ENCODE results near the gene MAG. TPM values are rescaled to one million over a fixed set of nuclear protein-coding genes. Genes with fewer than 3 reads are reported as not detected.

Gene MAG
- total and polyA plus RNA-seq, 2 of the 8 experiments (the other 6 are each of a cell fraction or from before 2014, with no cell fraction given): 0.20 to 1.3 TPM

GRCh38 chr19:35264268-35265125 is 27.5 kb upstream of the MAG start:
- H3K79me2 ChIP-seq (ENCODE audit: control insufficient read depth in 1 of 2, insufficient read depth in 2 of 2, low read length in 2 of 2): peaks cover 0 to 3% of the 10 kb centered on the region in 2 experiments; a peak in 1 of 4 replicates
- no peak overlapping the region for H2BK12ac ChIP-seq (ENCODE audit: low read depth, low read length)
- H3K56ac ChIP-seq (replicated peaks; ENCODE audit: insufficient read length, low read depth, low read length): no peak overlapping the region
- H3K9me3 ChIP-seq (ENCODE audit: insufficient read depth in 2 of 2, low read depth in 1 of 2, low read length in 1 of 2): peaks cover 0 to 2% of the 10 kb centered on the region in 2 experiments; a peak in 1 of 4 replicates
- H3K4ac ChIP-seq (replicated peaks; ENCODE audit: insufficient read length, low read depth, low read length): no peak overlapping the region
- FAIRE-seq (no peak), DNase-seq (ENCODE audit: low read depth in 1 of 2, low spot score in 2 of 2) (no peak)
- no peak overlapping the region for H2AFZ ChIP-seq (ENCODE audit: low read length)
- no peak overlapping the region for H3K4me3 ChIP-seq (ENCODE audit: extremely low read depth in 1 of 4, insufficient read depth in 2 of 4, low read depth in 3 of 4, low read length in 4 of 4)
- no peak overlapping the region for H2BK5ac ChIP-seq (ENCODE audit: low read depth, low read length)
- no peak overlapping the region for H4K91ac ChIP-seq (replicated peaks; ENCODE audit: insufficient read length, low read length)
- 86% methylated on average over 7 of the region's 7 CpGs; no CpG with 5 or more reads in 1 of the 2 experiments for WGBS, 2 experiments (ENCODE audit: extremely low coverage in 1 of 2, insufficient coverage in 1 of 2, insufficient read length in 1 of 2, insufficient replicate concordance in 2 of 2, low coverage in 1 of 2, low lambda C conversion rate in 2 of 2, missing lambda C conversion rate in 1 of 2)
- ChIA-PET POLR2A (ENCODE audit: partially characterized antibody) (interaction anchor here (0.6 to 10.5 kb wide), 10 partner anchors 8 to 190 kb away, joined by 3 to 146 read pairs (median 4); partner anchors contain the start of genes HAMP and LSR), CTCF (ENCODE audit: partially characterized antibody) (interaction anchor here (0.6 to 2.7 kb wide), 8 partner anchors 8 to 230 kb away, joined by 3 to 12 read pairs (median 4); partner anchors contain the start of gene HAMP)
- H3K36me3 ChIP-seq (ENCODE audit: control insufficient read depth in 2 of 4, insufficient read depth in 4 of 4, low read length in 3 of 4): peaks cover 13 to 45% (median 24%) of the 10 kb centered on the region in 4 experiments
- H3K18ac ChIP-seq (ENCODE audit: extremely low read depth, low read length): no peak overlapping the region
- no peak overlapping the region for H3K14ac ChIP-seq (ENCODE audit: insufficient read length)
- peaks cover 5% of the 10 kb centered on the region for H3K79me1 ChIP-seq (ENCODE audit: low read depth, low read length)
- H4K5ac ChIP-seq (ENCODE audit: insufficient read length, low read depth, low read length): no peak overlapping the region
- no peak overlapping the region for H2BK120ac ChIP-seq (replicated peaks; ENCODE audit: low read depth, low read length)
- no peak overlapping the region for H3K27ac ChIP-seq (ENCODE audit: low read depth, low read length)
- H3K4me1 ChIP-seq (replicated peaks in 1 of 4; ENCODE audit: control insufficient read depth in 3 of 4, insufficient read depth in 4 of 4, low read length in 3 of 4): peaks cover 0 to 11% (median 5%) of the 10 kb centered on the region in 4 experiments; a peak in 5 of 7 replicates
- peaks cover 10 to 31% of the 10 kb centered on the region in 2 experiments for H4K20me1 ChIP-seq (replicated peaks in 1 of 2; ENCODE audit: control insufficient read depth in 1 of 2, insufficient read depth in 2 of 2, low read length in 2 of 2)
- H3K27me3 ChIP-seq (replicated peaks in 1 of 4; ENCODE audit: control insufficient read depth in 3 of 4, extremely low read depth in 1 of 4, insufficient read depth in 3 of 4, low read length in 3 of 4): no peaks in the 10 kb centered on the region
- H2AK5ac ChIP-seq (ENCODE audit: low read depth, low read length): no peak overlapping the region
- no peaks in the 10 kb centered on the region; the same call in 1 of the 2 replicates for H3K23me2 ChIP-seq (ENCODE audit: low read depth, low read length)
- H3K23ac ChIP-seq (ENCODE audit: insufficient read length): no peak overlapping the region
- H2BK20ac ChIP-seq (ENCODE audit: low read length): no peak overlapping the region
- H3K4me2 ChIP-seq (ENCODE audit: insufficient read depth in 1 of 2, low read depth in 2 of 2, low read length in 2 of 2): no peak overlapping the region
- H2BK15ac ChIP-seq (ENCODE audit: low read length): no peak overlapping the region
- TF ChIP-seq POLR2A (IDR thresholded peaks at IDR 0.05; ENCODE audit: control extremely low read depth in 1 of 2, low read depth in 2 of 2, low read length in 2 of 2): peak in 1 of 2 experiments; percentile 59; a peak in 2 of 3 replicates
- TF ChIP-seq, protein P1, sequence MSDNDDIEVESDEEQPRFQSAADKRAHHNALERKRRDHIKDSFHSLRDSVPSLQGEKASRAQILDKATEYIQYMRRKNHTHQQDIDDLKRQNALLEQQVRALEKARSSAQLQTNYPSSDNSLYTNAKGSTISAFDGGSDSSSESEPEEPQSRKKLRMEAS (IDR thresholded peaks at IDR 0.05): no peak
- no peak overlapping the region for H3K9ac ChIP-seq (replicated peaks in 1 of 4; ENCODE audit: extremely low read depth in 1 of 4, low read depth in 3 of 4, low read length in 3 of 4)
- no peak overlapping the region for H4K8ac ChIP-seq (ENCODE audit: extremely low read depth, insufficient read depth, low read length)

Data from H1 (cell line).